Prostate gland (tissue), 2 donors: Measurements from ENCODE around the gene PAQR7. TPM values are rescaled to one million over a fixed set of nuclear protein-coding genes. Genes with fewer than 3 reads are reported as not detected.
"Not testable (repeated sequence)": the region's sequence is repeated elsewhere in the genome, so short reads cannot be mapped to it uniquely, and the experiment has no call there.

Source experiments
- DNase-seq: peaks from one replicate; pipeline ENCODE4 v3.0.0-alpha.2; 2019; ENCODE audit warnings: low spot score
- H3K27ac ChIP-seq, 2 donors: fragments of 200-600 bp; sonication (generic); 2 replicates each; pipeline ENCODE4 v1.5.1; 2017 to 2019
- H3K27me3 ChIP-seq: fragments of 200-600 bp; sonication (generic); replicated peaks from 2 replicates; pipeline ENCODE4 v1.5.1; 2019; ENCODE audit not compliant: insufficient read depth
- H3K36me3 ChIP-seq, 2 donors: fragments of 200-600 bp; sonication (generic); 1 replicate in 1 of 2; 2 replicates in 1 of 2; pipeline versions ENCODE4 v1.5.1 to v1.8.1; 2017 to 2019
- H3K4me1 ChIP-seq: fragments of 200-600 bp; sonication (generic); replicated peaks from 2 replicates; pipeline ENCODE4 v1.5.1; 2019
- H3K4me3 ChIP-seq, 2 donors: fragments of 200-600 bp; sonication (generic); 2 replicates each; pipeline ENCODE4 v1.5.1; 2017 to 2019
- H3K9me3 ChIP-seq: fragments of 200-600 bp; sonication (generic); 2 replicates; pipeline ENCODE4 v1.5.1; 2017
- CTCF ChIP-seq, 4 experiments: fragments of 200-600 bp in 2 of 4; fragments of 450-650 bp in 2 of 4; sonication (generic) in 2 of 4; IDR thresholded peaks; 1 replicate in 3 of 4; 2 replicates in 1 of 4; pipeline ENCODE4 v1.5.1; 2016 to 2019; ENCODE audit warnings: antibody characterized with exemption in 4 of 4, mild to moderate bottlenecking in 2 of 4, moderate library complexity in 2 of 4
- POLR2A ChIP-seq: fragments of 450-650 bp; IDR thresholded peaks from one replicate; pipeline ENCODE4 v1.6.1; 2016; ENCODE audit warnings: antibody characterized with exemption, mild to moderate bottlenecking
- POLR2AphosphoS5 ChIP-seq: sonication (generic); formaldehyde crosslinking; IDR thresholded peaks from one replicate; pipeline ENCODE4 v1.6.1; 2017; ENCODE audit warnings: antibody characterized with exemption
- WGBS: methylation state at CpG from one replicate; pipeline ENCODE4 v1.1.5; 2018; 5-methylcytosine and 5-hydroxymethylcytosine counted together
- intact Hi-C: fragments of 100-400 bp; cut with DNase I; formaldehyde crosslinking; loops from one replicate; pipeline ENCODE4 v1.14.2; 2022
- total RNA-seq, 2 donors: library from RNA; depleted of rRNA; stranded (reverse); fragments of >200 nt; gene quantifications; one replicate each; pipeline ENCODE4 v1.1.0, GENCODE V29; 2016

Gene PAQR7
- total RNA-seq, 2 donors from 2014 or later: 7.8 to 74.0 TPM

GRCh38 chr1:25847929-25848328 lies 27.6 kb downstream of the PAQR7 start:
- TF ChIP-seq POLR2AphosphoS5: no peak
- no peak for TF ChIP-seq POLR2A
- TF ChIP-seq CTCF (IDR thresholded peaks at IDR 0.05): no peak
- no peak for DNase-seq
- Histone ChIP-seq H3K27me3 (no peaks in the 10 kb centered on the region), H3K36me3 (no peaks in the 10 kb centered on the region), H3K9me3 (no peaks in the 10 kb centered on the region), H3K4me3 (no peak overlapping the region), H3K27ac (no peak overlapping the region), H3K4me1 (no peaks in the 10 kb centered on the region)
- intact Hi-C loops: no loop called here
- WGBS: 83% methylated on average over 4 of the region's 4 CpGs

- no peak for TF ChIP-seq CTCF (IDR thresholded peaks at IDR 0.05)
- no peak for TF ChIP-seq POLR2AphosphoS5
- no peak for TF ChIP-seq POLR2A
- Histone ChIP-seq H3K9me3 (no peaks in the 10 kb centered on the region), H3K27ac (no peak overlapping the region), H3K36me3 (no peaks in the 10 kb centered on the region), H3K4me3 (no peak overlapping the region), H3K27me3 (no peaks in the 10 kb centered on the region), H3K4me1 (no peaks in the 10 kb centered on the region)
- DNase-seq: no peak
- 82% methylated on average over 5 of the region's 5 CpGs for WGBS
- intact Hi-C loops: no loop called here
Observed at GRCh38 chr1:25845664-25846063, 29.8 kb downstream of the PAQR7 start.

GRCh38 chr1:25844536-25845337 lies 30.8 kb downstream of the PAQR7 start:
- TF ChIP-seq POLR2A (no peak), CTCF (IDR thresholded peaks at IDR 0.05) (no peak), POLR2AphosphoS5 (no peak)
- no peak overlapping the region for H3K4me3 ChIP-seq
- no peaks in the 10 kb centered on the region for H3K27me3 ChIP-seq
- intact Hi-C loops: no loop called here
- H3K27ac ChIP-seq: no peak overlapping the region
- DNase-seq: no peak
- 93% methylated on average over 3 of the region's 3 CpGs for WGBS
- no peaks in the 10 kb centered on the region for H3K9me3 ChIP-seq
- no peaks in the 10 kb centered on the region for H3K36me3 ChIP-seq
- no peaks in the 10 kb centered on the region for H3K4me1 ChIP-seq

- 87% methylated on average over 3 of the region's 3 CpGs for WGBS
- Histone ChIP-seq H3K27me3 (no peaks in the 10 kb centered on the region), H3K9me3 (no peaks in the 10 kb centered on the region), H3K27ac (no peak overlapping the region), H3K36me3 (no peaks in the 10 kb centered on the region), H3K4me3 (no peak overlapping the region), H3K4me1 (no peaks in the 10 kb centered on the region)
- no peak for DNase-seq
- TF ChIP-seq POLR2AphosphoS5 (no peak), POLR2A (no peak), CTCF (IDR thresholded peaks at IDR 0.05) (no peak)
- intact Hi-C loops: no loop called here
Observed at GRCh38 chr1:25843483-25843882, 32.0 kb downstream of the PAQR7 start.

- DNase-seq, H3K27ac ChIP-seq, H3K27me3 ChIP-seq, H3K36me3 ChIP-seq, H3K9me3 ChIP-seq, H3K4me1 ChIP-seq, H3K4me3 ChIP-seq, intact Hi-C loops: not testable (repeated sequence)
- 98% methylated on average over 4 of the region's 4 CpGs for WGBS
Observed at GRCh38 chr1:25839808-25840207, 35.7 kb downstream of the PAQR7 start.
